CD4-positive, alpha-beta T cell treated with Interleukin-15 for 4 hours (primary cell): Measurements from ENCODE around the gene FIBCD1.

Experiments used
- DNase-seq: peaks from one replicate; pipeline ENCODE4 v3.0.0-alpha.2; 2020; ENCODE audit warnings: low spot score

FIBCD1 gene

DNA sequence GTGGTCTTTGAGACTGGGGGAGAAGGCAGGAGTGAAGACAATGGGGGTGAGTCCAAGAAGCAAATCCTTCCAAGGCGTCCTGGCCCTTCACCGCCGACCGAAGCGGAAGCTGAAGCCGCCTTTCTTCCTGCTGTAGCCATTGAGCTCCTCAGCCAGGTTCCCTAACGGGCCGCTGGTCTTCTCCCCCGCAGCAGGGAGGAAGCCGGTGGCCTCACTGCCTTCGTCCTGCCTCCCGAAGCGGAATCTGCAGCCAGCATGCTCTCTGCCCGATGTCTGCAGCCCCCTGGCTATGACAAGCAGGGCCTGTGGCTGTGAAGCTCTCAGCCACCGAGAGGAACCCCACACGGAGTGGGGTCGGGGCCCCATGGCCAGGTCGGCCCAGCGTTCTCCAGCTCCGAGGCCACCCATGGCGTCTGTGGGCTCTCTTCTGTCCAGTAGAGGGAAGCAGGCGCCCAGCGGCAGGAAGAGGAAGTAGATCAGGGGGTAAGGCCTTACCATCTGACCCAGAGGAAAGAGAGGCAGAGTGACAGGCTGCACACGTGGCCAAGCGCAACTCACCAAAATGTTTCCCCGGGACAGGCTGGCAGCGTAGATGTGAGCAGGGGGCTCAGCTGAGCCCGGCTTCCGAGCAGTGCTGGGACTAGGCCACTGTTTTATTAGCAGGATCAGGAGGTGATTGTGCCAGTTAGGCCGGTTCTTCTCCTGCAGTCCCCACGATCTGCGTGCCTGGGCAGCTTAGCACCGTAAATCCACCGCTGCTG lies 45.5 kb downstream of the FIBCD1 start:
- peak; percentile 4 for DNase-seq

DNA sequence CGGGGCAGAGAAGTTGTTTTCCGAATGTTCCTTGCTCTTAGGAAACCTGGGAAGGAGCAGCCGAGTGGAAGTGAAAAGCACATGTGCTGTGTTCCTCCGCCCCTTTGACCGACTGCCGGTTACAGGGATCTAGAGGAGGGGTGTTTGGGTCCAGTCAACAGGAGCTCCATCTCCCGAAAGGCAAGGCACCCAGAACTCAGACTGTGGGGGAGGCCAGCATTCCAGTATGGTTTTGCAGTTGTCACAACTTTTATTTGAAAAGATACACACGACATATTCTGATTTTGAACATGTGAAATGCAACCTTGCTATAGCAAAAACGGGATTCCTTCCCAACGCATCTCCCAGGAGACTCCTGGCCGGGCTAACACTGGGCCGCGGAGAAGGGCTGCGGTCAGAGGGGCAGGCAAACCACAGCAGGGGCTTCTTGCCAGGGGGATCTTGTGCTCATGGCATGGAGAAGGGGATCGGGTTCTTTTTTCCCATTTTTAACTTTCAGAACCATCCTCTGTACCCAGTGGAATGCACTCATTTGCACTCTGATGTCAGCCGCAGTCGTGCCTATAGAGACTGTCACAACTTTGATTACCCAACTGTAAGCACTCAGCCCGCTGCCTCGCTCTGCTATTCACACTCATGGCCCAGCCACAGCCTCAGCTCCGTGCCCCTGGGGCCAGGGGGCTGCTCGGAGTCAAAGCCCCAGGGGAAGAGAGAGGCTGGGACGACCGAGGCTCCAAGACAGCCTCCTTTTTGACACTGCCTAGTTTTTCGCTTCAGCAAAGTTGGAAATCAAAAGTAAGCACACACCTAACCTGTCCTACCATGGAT lies 46.4 kb downstream of the FIBCD1 start:
- DNase-seq: no peak

- no peak for DNase-seq
Measured at GRCh38 chr9:130891688-130892476, 47.2 kb downstream of the FIBCD1 start.

DNA sequence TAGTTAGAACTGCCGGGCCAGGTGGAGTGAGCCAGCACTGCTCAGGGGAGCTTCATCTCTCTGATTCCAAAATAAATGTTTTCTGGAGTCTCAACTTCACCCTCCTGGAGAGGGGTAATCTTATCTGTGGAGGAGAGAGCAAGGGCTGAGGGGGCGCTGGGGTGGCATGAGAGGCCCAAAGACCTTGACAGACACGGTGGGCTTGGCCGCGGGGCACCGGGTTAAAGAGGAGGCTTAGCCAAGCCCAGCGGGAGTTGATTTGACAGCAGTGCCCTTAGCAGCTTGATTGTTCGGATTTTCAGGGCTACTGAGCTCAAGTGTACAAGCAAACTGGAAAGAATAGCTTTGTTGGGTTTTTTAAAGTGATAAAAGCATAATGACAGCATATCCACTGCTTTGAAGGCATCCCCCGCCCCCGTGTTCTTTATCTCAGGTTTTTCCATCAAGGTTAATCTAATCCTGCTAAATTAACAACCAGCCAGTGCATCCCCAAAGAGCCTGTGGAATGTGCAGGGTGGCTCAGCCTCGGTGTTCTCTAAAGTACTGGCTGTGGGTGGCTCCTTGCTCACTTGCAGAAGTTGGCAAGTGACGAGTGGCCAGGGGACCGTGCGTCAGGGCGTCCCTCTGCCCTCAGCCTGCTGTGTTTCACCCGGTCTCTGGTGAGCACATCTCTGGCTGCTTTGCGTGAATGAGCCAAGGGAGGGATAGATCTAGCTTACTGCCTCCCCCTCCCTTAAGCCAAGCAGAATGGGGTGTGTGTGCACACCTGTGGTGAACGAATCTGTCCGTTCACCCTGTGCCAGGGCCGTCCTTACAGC lies 48.0 kb downstream of the FIBCD1 start:
- no peak for DNase-seq

DNA sequence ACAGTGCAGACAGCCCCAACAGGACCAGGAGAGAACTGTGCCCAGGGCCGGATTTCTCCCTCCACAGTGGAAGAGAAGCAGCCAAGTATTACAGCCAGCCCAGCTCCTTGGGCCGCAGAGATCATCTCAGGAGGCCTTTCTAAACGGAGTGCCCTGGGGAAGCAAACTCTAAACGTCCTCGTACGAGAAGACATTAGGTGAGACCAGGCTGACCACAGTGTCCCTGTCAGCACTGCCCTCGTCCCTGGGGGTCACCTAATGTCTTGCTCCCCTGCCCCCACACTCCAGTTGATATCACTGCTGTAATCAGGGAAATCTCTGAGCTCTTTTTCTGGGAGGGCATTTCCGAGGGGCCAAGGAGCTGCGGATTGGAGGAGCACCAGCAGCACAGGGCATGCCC lies 48.9 kb downstream of the FIBCD1 start:
- no peak for DNase-seq

DNA sequence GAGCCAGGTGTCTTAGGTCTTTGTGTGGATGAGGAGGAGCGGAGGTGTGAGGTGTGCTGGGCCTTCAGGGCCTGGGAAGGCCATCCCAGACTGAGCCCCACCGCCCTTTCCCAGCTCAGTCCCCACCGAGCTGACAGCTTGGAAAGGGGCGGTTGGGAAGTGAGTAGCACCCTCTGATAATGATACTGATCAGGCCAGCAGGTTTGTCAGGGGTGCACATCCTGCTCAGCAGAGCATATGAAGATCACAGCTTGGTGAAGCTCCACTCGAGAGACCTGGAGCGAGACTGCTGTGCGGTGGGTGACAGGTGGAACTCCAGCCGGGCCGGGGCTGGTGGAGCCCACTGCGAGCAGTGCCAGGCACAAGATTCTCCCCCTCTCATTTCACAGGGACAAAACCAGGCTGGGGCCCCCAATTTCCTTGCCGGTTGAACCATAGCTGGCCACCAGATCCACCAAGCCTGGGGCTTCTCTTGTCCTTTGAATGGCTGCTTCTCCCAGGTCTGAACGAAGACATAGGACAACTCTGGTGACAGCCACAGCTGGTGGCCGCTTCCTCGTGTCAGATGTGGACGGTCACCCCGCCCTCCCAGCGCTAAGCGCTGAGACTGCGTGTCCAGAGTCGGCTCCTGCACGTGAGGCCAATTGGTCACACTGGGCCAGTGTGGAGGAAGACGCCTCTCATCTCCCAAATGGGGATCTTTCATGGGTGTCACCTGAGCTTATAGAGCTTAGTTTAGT lies 50.7 kb downstream of the FIBCD1 start:
- no peak for DNase-seq

GRCh38 chr9:130887494-130888144 lies 51.4 kb downstream of the FIBCD1 start:
- no peak for DNase-seq

DNA sequence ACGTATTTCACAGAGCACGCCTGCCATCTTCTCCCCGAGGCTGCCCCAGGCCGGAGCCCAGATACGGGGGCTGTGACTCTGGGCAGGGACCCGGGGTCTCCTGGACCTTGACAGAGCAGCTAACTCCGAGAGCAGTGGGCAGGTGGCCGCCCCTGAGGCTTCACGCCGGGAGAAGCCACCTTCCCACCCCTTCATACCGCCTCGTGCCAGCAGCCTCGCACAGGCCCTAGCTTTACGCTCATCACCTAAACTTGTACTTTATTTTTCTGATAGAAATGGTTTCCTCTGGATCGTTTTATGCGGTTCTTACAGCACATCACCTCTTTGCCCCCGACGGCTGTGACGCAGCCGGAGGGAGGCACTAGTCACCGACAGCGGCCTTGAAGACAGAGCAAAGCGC lies 52.1 kb downstream of the FIBCD1 start:
- DNase-seq: no peak

- no peak for DNase-seq
Measured at GRCh38 chr9:130885484-130886375, 53.3 kb downstream of the FIBCD1 start.

DNA sequence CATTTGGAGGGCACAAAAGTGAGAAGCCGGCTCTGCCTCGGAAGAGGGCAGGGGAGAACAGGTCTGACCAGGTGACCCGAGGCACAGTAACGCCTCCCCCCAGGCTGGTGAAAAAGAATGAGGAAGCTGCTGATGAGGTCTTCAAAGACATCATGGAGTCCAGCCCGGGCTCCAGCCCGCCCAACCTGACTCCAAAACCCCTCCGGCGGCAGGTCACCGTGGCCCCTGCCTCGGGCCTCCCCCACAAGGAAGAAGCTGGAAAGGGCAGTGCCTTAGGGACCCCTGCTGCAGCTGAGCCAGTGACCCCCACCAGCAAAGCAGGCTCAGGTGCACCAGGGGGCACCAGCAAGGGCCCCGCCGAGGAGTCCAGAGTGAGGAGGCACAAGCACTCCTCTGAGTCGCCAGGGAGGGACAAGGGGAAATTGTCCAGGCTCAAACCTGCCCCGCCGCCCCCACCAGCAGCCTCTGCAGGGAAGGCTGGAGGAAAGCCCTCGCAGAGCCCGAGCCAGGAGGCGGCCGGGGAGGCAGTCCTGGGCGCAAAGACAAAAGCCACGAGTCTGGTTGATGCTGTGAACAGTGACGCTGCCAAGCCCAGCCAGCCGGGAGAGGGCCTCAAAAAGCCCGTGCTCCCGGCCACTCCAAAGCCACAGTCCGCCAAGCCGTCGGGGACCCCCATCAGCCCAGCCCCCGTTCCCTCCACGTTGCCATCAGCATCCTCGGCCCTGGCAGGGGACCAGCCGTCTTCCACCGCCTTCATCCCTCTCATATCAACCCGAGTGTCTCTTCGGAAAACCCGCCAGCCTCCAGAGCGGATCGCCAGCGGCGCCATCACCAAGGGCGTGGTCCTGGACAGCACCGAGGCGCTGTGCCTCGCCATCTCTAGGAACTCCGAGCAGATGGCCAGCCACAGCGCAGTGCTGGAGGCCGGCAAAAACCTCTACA lies 54.2 kb downstream of the FIBCD1 start:
- DNase-seq: no peak

DNA sequence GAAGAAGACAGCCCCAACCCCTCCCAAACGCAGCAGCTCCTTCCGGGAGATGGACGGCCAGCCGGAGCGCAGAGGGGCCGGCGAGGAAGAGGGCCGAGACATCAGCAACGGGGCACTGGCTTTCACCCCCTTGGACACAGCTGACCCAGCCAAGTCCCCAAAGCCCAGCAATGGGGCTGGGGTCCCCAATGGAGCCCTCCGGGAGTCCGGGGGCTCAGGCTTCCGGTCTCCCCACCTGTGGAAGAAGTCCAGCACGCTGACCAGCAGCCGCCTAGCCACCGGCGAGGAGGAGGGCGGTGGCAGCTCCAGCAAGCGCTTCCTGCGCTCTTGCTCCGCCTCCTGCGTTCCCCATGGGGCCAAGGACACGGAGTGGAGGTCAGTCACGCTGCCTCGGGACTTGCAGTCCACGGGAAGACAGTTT lies 54.9 kb downstream of the FIBCD1 start:
- no peak for DNase-seq

GRCh38 chr9:130883479-130883878 lies 55.6 kb downstream of the FIBCD1 start:
- no peak for DNase-seq

GRCh38 chr9:130882696-130883225 lies 56.3 kb downstream of the FIBCD1 start:
- no peak for DNase-seq

- no peak for DNase-seq
Measured at GRCh38 chr9:130881516-130881915, 57.5 kb downstream of the FIBCD1 start.

DNA sequence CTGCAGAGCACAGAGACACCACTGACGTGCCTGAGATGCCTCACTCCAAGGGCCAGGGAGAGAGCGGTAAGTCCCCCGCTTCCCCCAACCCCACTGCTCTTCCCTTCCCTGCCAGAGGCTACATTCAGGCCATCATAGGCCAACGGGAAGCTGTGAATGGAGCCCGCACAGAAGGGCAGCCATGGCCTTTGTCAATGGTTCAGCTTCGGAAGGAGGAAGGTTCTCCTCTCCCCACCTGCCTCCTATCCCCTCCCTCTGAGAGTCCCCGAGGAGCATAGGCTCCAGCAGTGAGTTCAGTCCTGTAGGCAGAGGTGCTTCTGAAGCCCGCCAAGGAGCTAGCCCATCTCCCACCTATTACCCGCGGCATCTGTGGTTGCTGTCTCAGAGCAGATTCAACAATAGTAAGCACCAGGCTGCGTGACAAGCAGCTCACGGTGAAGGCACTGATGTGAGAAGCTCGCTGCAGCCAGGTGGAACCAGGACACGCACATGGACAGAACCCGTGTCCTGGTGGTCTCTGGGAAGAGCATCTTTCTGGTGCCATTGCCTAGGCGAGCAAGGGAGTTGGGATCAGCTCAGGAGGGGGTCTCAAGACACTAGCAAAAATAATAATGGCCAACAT lies 58.3 kb downstream of the FIBCD1 start:
- DNase-seq: no peak

DNA sequence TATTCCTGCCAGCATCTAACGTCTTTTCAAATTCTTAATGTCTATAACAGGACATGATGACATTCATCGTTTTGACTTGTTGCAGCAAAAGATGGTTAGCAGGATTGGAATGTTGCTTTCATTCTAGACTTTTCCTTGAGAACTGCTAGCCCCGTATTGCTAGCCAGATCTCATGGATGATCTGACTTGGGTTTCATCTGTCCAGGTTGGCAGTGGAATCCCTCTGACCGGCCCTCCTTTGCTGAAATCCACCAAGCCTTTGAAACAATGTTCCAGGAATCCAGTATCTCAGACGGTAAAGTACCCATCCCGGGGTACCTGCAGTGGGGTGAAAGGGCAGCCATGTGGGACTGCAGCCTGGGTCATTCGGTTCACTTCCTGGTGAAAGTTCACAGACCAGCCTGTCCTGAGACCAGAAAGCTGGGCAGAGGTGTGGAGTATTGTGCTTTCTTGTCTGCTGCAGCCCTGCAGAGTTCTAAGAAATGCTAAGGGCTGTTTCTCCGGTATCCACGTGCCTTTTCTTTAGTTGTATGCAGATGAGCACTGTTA lies 59.1 kb downstream of the FIBCD1 start:
- no peak for DNase-seq

GRCh38 chr9:130878295-130878694 lies 60.8 kb downstream of the FIBCD1 start:
- no peak for DNase-seq
